GM12892 (cell line): ENCODE data around the gene DCLK2.

Source experiments
- DNase-seq: peaks from one replicate; pipeline ENCODE4 v3.0.0; 2011; ENCODE audit not compliant: insufficient read length
- FAIRE-seq: peaks from 2 replicates; lab custom pipeline; 2011; peaks lifted over from hg19 to GRCh38; lab: Jason Lieb, UNC
- POLR2A ChIP-seq: IDR thresholded peaks from 2 replicates; pipeline ENCODE4 v1.6.1; 2011; ENCODE audit warnings: low read depth, low read length, control low read depth
- POLR2AphosphoS5 ChIP-seq: IDR thresholded peaks from 2 replicates; pipeline ENCODE4 v1.6.1; 2011; ENCODE audit warnings: low read depth, low read length, control low read depth
- TAF1 ChIP-seq: IDR thresholded peaks from 2 replicates; pipeline ENCODE4 v1.6.1; 2011; ENCODE audit warnings: low read depth, mild to moderate bottlenecking, control low read depth, low read length, borderline replicate concordance

DCLK2 gene

DNA sequence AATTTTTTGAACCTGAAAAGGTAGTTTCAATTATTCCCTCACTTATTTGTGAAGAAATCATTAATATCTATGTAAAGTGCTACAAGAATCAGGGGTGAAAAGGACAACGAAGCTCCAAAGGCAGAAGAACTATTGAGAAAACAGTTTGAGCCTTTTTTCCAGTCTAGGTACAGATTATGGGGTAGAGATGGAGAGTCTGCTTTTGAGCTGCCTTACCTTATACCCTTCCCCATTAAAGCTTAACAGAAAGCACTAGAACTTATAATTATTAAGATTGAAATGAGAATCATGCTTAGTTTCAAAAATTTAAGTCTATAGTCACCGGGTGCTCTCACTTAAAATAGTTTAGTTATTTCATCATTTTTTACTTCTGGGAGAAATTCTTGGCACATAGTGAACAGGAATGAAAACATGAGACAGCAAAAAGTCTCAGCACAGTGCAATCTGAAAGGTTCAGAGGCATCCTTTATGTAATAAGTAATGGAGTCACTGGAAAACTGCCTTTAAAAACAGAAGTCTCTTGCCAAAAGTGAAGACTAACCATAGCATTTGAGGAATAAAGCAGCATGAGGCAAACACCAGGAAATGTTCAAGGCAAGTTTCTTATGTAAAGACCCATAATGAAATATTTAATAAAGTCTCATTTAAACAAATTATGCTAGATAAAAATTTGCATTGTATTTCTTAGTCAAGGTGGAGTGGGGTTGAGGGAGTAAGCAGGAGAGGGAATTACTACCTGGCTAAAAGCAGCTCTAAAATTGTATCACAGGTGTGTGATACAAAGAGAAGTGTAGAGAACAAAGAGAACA, 5.1 kb upstream of the DCLK2 start:
- FAIRE-seq (no peak), DNase-seq (no peak)
- TF ChIP-seq POLR2A (no peak), POLR2AphosphoS5 (no peak), TAF1 (no peak)

- no peak for TF ChIP-seq TAF1
- TF ChIP-seq POLR2A = no peak
- no peak for TF ChIP-seq POLR2AphosphoS5
- FAIRE-seq (no peak), DNase-seq (no peak)
Observed at GRCh38 chr4:150074064-150074463, 4.2 kb upstream of the DCLK2 start.

DNA sequence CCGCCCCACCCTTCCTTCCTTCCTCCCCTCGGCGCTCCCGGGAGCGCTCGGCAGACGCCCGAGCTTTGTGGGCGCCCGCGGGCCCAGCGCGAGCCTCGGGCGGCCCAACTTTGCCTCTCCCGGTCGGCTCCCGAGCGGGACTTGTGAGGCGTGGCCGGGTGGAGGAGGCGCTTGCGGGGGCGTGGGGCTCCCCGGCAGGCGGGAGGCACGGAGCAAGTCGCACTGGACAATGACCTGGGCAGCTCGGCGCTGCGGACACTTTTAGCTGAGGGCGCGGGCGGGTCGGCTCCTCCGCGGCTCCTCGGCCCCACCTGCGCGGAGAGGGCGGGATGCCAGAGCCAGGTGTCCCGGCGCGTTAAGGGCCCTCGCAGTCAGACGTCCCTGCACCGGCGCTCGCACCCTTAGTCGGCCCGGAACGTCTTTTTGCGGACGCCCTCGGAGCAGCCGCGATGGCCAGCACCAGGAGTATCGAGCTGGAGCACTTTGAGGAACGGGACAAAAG, 385 bp downstream of the DCLK2 start:
- DNase-seq = peak; percentile 17
- no peak for FAIRE-seq
- TF ChIP-seq TAF1 = no peak
- no peak for TF ChIP-seq POLR2A
- no peak for TF ChIP-seq POLR2AphosphoS5

- DNase-seq (peak; percentile 16), FAIRE-seq (no peak)
- no peak for TF ChIP-seq POLR2AphosphoS5
- no peak for TF ChIP-seq TAF1
- TF ChIP-seq POLR2A = no peak
Observed at GRCh38 chr4:150079081-150079581, 886 bp downstream of the DCLK2 start.

DNA sequence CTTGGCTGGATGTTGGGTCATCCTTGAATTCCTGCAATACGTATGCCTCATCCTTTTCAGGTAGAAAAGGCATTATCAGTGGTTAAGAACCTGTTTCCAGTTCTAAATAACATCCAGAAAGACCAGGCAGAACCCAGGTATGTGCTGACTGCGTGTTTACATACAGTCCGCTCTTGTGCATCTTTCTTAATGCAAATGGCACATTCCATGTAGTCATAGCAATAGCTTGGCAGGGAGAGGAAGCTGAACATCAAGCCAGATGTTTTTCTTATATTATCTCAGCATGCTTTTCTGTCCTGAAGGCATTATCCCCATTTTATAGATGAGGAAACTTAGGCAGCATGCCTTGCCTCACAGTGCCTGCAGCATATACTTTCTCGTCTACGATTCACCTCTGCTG, 2.1 kb downstream of the DCLK2 start:
- DNase-seq (no peak), FAIRE-seq (no peak)
- TF ChIP-seq POLR2AphosphoS5 (no peak), POLR2A (no peak), TAF1 (no peak)

- FAIRE-seq = no peak
Observed at GRCh38 chr4:150080875-150081274, 2.6 kb downstream of the DCLK2 start.

GRCh38 chr4:150082241-150082640, 4.0 kb downstream of the DCLK2 start:
- FAIRE-seq (peak; percentile 40), DNase-seq (no peak)
- TF ChIP-seq POLR2AphosphoS5 = no peak

More at GRCh38 chr4:150080875-150081274, 2.6 kb downstream of the DCLK2 start:
- DNase-seq = no peak
- TF ChIP-seq POLR2A (no peak), POLR2AphosphoS5 (no peak), TAF1 (no peak)

DNA sequence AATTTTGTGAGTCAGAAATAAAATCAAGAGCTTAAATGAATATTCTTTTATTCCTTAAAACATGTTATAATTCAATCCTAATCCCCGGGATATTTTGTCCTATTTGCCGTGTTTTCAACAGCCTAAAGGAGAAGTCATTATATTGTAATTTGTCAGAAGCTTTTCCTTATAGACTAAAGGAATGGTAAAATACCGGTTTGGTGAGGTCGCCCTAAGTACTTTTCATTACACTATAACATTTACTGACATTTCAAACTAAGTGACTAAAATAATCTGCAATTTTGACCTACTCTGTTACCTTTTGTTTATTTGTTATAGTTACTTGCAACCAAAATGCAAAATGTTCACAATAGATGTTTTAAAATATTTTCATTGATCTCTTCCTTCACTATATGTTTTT, 8.8 kb downstream of the DCLK2 start:
- TF ChIP-seq TAF1 = no peak
- TF ChIP-seq POLR2A = no peak
- TF ChIP-seq POLR2AphosphoS5 = no peak
- no peak for DNase-seq

GRCh38 chr4:150089732-150090131, 11.5 kb downstream of the DCLK2 start:
- DNase-seq = no peak
- TF ChIP-seq POLR2AphosphoS5 (no peak), TAF1 (no peak), POLR2A (no peak)
- FAIRE-seq = no peak

More for the DNA sequence above, 8.8 kb downstream of the DCLK2 start:
- no peak for FAIRE-seq

DNA sequence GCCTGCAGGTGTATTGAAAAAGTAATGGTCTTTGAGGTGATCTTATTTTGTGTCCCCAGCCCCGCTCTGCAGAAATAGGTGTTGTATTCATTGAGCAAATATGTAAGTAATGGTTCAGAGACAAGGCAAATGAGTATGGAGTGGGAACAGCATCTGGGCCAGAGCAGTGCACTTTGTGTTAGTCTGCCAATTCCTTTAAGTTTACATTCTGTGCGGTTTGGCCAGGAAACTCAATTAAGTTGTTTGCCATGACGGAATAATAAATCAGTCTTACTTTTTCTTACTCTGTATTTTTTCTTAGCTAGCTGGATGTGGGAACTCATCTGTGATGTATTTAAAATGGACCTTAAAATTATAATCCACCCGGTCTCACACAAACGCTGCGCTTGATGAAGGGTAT, 12.6 kb downstream of the DCLK2 start:
- FAIRE-seq (no peak), DNase-seq (no peak)
- TF ChIP-seq TAF1 = no peak
- TF ChIP-seq POLR2A = no peak
- no peak for TF ChIP-seq POLR2AphosphoS5

DNA sequence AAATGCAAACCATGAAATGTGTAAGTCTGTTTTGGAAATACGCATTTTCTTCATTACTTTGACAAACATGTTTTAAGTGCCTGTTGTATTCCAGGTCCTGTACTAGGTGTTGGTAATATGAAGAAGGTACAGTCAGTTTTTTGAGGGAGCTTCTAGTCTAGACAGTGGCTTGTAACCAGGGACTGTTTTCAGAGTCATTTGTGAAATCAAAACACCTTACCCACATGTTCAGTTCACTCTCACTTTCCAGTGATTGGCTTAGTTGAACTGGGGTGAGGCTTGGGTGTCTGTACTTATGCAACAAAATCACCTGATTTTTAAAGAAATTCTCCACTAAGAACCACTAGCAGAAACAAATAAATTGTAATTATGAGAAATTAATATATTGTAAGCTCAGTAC, 16.4 kb downstream of the DCLK2 start:
- TF ChIP-seq POLR2A (no peak), POLR2AphosphoS5 (no peak), TAF1 (no peak)
- DNase-seq (no peak), FAIRE-seq (no peak)

GRCh38 chr4:150096625-150097024, 18.4 kb downstream of the DCLK2 start:
- no peak for DNase-seq
- no peak for FAIRE-seq
- TF ChIP-seq POLR2AphosphoS5 (no peak), TAF1 (no peak), POLR2A (no peak)

GRCh38 chr4:150098214-150098613, 20.0 kb downstream of the DCLK2 start:
- no peak for FAIRE-seq
- TF ChIP-seq TAF1 = no peak
- no peak for TF ChIP-seq POLR2AphosphoS5
- TF ChIP-seq POLR2A = no peak
- DNase-seq = no peak
